ENCODE results near the gene FYN. TPM values are rescaled to one million over a fixed set of nuclear protein-coding genes. Genes with fewer than 3 reads are reported as not detected.
"Not testable (repeated sequence)": the region's sequence is repeated elsewhere in the genome, so short reads cannot be mapped to it uniquely, and the experiment has no call there.

FYN gene
- total RNA-seq, 1 donor, result 91.9 TPM

- peak; percentile 84 for DNase-seq (ENCODE audit: low read depth)
- peak; percentile 80 for TF ChIP-seq CTCF (IDR thresholded peaks at IDR 0.05; ENCODE audit: insufficient read depth, low read length)
- H3K4me3 ChIP-seq (ENCODE audit: low read depth, low read length), result no peak overlapping the region
These were observed 230.6 kb downstream of the FYN start for GRCh38 chr6:111642463-111643158.

DNA sequence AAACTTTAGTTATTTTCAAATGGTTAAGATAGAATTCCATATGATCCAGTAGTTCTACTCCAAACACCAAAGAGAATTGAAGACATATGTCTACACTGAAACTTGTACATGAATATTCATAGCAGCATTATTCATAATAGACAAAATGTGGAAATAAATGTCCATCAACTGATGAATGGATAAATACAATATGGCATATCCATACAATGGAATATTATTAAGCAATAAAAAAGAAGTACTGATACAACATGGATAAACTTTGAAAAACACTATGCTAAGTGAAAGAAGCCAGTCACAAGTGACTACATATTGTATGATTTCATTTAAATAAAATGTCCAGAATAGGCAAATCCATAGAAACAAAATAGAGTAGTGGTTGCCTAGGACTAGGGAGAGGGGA is 234.0 kb downstream of the FYN start:
- DNase-seq (ENCODE audit: low read depth), result no peak
- TF ChIP-seq CTCF (IDR thresholded peaks at IDR 0.05; ENCODE audit: insufficient read depth, low read length), result no peak
- H3K4me3 ChIP-seq (ENCODE audit: low read depth, low read length), result no peak overlapping the region

- H3K4me3 ChIP-seq (ENCODE audit: low read depth, low read length); DNase-seq (ENCODE audit: low read depth): not testable (repeated sequence)
These were observed 238.3 kb downstream of the FYN start for GRCh38 chr6:111634981-111635380.

GRCh38 chr6:111633822-111634221 is 239.4 kb downstream of the FYN start:
- H3K4me3 ChIP-seq (ENCODE audit: low read depth, low read length), result no peak overlapping the region
- DNase-seq (ENCODE audit: low read depth), result no peak
- TF ChIP-seq CTCF (IDR thresholded peaks at IDR 0.05; ENCODE audit: insufficient read depth, low read length), result no peak

- TF ChIP-seq CTCF (IDR thresholded peaks at IDR 0.05; ENCODE audit: insufficient read depth, low read length), result no peak
- H3K4me3 ChIP-seq (ENCODE audit: low read depth, low read length), result no peak overlapping the region
- no peak for DNase-seq (ENCODE audit: low read depth)
These were observed 240.6 kb downstream of the FYN start for GRCh38 chr6:111632468-111633247.

GRCh38 chr6:111631903-111632460 is 241.3 kb downstream of the FYN start:
- no peak for DNase-seq (ENCODE audit: low read depth)
- no peak overlapping the region for H3K4me3 ChIP-seq (ENCODE audit: low read depth, low read length)
- TF ChIP-seq CTCF (IDR thresholded peaks at IDR 0.05; ENCODE audit: insufficient read depth, low read length), result no peak

- DNase-seq (ENCODE audit: low read depth), result no peak
- no peak for TF ChIP-seq CTCF (IDR thresholded peaks at IDR 0.05; ENCODE audit: insufficient read depth, low read length)
- no peak overlapping the region for H3K4me3 ChIP-seq (ENCODE audit: low read depth, low read length)
These were observed 242.2 kb downstream of the FYN start for GRCh38 chr6:111631018-111631417.

Data from fibroblast of the aortic adventitia (primary cell).